Neural progenitor cell (in vitro differentiated cells): ENCODE results near the gene GUCD1. TPM values are rescaled to one million over a fixed set of nuclear protein-coding genes. Genes with fewer than 3 reads are reported as not detected.
A peak's percentile ranks its signal among the peaks of the same experiment; 100 is the strongest.

Experiments
- DNase-seq: peaks from one replicate; pipeline ENCODE4 v3.0.0-alpha.2; 2016; ENCODE audit warnings: low spot score
- H2AFZ ChIP-seq: fragments of 200-600 bp; sonication (generic); replicated peaks from 2 replicates; pipeline ENCODE4 v1.6.1; 2016; ENCODE audit warnings: antibody characterized with exemption
- H3F3A ChIP-seq: fragments of 200-600 bp; sonication (generic); 2 replicates; pipeline ENCODE4 v1.6.1; 2016; ENCODE audit warnings: antibody characterized with exemption, low read depth
- H3K27ac ChIP-seq: fragments of 200-600 bp; sonication (generic); 2 replicates; pipeline ENCODE4 v1.5.1; 2016; ENCODE audit warnings: mild to moderate bottlenecking
- H3K27me3 ChIP-seq: fragments of 200-600 bp; sonication (generic); 2 replicates; pipeline ENCODE4 v1.6.1; 2016; ENCODE audit warnings: mild to moderate bottlenecking, moderate library complexity
- H3K36me3 ChIP-seq: fragments of 200-600 bp; sonication (generic); 2 replicates; pipeline ENCODE4 v1.5.1; 2016
- H3K4me1 ChIP-seq: fragments of 200-600 bp; sonication (generic); 2 replicates; pipeline ENCODE4 v1.6.1; 2016; ENCODE audit warnings: mixed run types
- H3K4me2 ChIP-seq: fragments of 200-600 bp; sonication (generic); 2 replicates; pipeline ENCODE4 v1.6.1; 2016
- H3K4me3 ChIP-seq: fragments of 200-600 bp; sonication (generic); 2 replicates; pipeline ENCODE4 v1.5.1; 2016
- H3K79me2 ChIP-seq: fragments of 200-600 bp; sonication (generic); 2 replicates; pipeline ENCODE4 v1.6.1; 2016; ENCODE audit warnings: low read depth
- H3K9ac ChIP-seq: fragments of 200-600 bp; sonication (generic); 2 replicates; pipeline ENCODE4 v1.6.1; 2016
- H3K9me3 ChIP-seq: fragments of 200-600 bp; sonication (generic); 2 replicates; pipeline ENCODE4 v1.5.1; 2016; ENCODE audit warnings: low read depth
- H4K20me1 ChIP-seq: fragments of 200-600 bp; sonication (generic); 2 replicates; pipeline ENCODE4 v1.6.1; 2016; ENCODE audit warnings: low read depth
- H3K27ac Mint-ChIP-seq: 3 replicates; pipeline ENCODE4 v1.8.0; 2021; ENCODE audit warnings: mixed read lengths
- H3K27me3 Mint-ChIP-seq: 2 replicates; pipeline ENCODE4 v1.8.0; 2022; ENCODE audit warnings: low read depth, mild to moderate bottlenecking, inconsistent platforms, moderate library complexity, mixed read lengths; ENCODE audit not compliant: insufficient read depth
- H3K36me3 Mint-ChIP-seq: 3 replicates; pipeline ENCODE4 v1.8.0; 2021; ENCODE audit warnings: mixed read lengths
- H3K4me1 Mint-ChIP-seq: 3 replicates; pipeline ENCODE4 v1.8.0; 2021; ENCODE audit warnings: mixed read lengths
- H3K4me3 Mint-ChIP-seq: 3 replicates; pipeline ENCODE4 v1.8.0; 2021; ENCODE audit warnings: mild to moderate bottlenecking, moderate library complexity, mixed read lengths
- H3K9me3 Mint-ChIP-seq: 3 replicates; pipeline ENCODE4 v1.8.0; 2020; ENCODE audit warnings: mixed read lengths
- CTCF ChIP-seq: fragments of 200-600 bp; sonication (generic); IDR thresholded peaks from 2 replicates; pipeline ENCODE4 v1.5.1; 2017; ENCODE audit warnings: antibody characterized with exemption, mild to moderate bottlenecking
- EZH2 ChIP-seq: fragments of 200-600 bp; sonication (generic); IDR thresholded peaks from 2 replicates; pipeline ENCODE4 v1.6.1; 2017; ENCODE audit warnings: antibody characterized with exemption, mild to moderate bottlenecking, moderate library complexity
- EZH2phosphoT487 ChIP-seq: fragments of 200-600 bp; sonication (generic); IDR thresholded peaks from 2 replicates; pipeline ENCODE4 v1.6.1; 2017; ENCODE audit warnings: antibody characterized with exemption
- total RNA-seq: library from RNA; depleted of rRNA; stranded (reverse); fragments of >200 nt; gene quantifications from 2 replicates; pipeline ENCODE4 v1.2.3, GENCODE V29; 2015; ENCODE audit warnings: low replicate concordance

The GUCD1 gene
- total RNA-seq, 1 donor from 2014 or later, result 31.0 TPM

- Histone ChIP-seq H3K36me3 (no peaks in the 10 kb centered on the region), H3K27me3 (peaks cover 46% of the 10 kb centered on the region)
Observed at GRCh38 chr22:24503137-24503842, 51.6 kb downstream of the GUCD1 start.

GRCh38 chr22:24502541-24502940, 52.4 kb downstream of the GUCD1 start:
- H3K36me3 Mint-ChIP-seq, result no peaks in the 10 kb centered on the region
- no peak overlapping the region for H3K27ac Mint-ChIP-seq
- H3K9ac ChIP-seq, result no peak overlapping the region
- no peak overlapping the region for H3K4me3 ChIP-seq
- no peaks in the 10 kb centered on the region for H3K36me3 ChIP-seq
- peaks cover 54% of the 10 kb centered on the region for H3K27me3 ChIP-seq
- no peaks in the 10 kb centered on the region for H3K9me3 ChIP-seq
- peaks cover 22% of the 10 kb centered on the region for H3F3A ChIP-seq
- peaks cover 15% of the 10 kb centered on the region for H4K20me1 ChIP-seq
- peaks cover 5% of the 10 kb centered on the region for H3K27me3 Mint-ChIP-seq
- no peak overlapping the region for H3K4me3 Mint-ChIP-seq
- no peak overlapping the region for H3K4me2 ChIP-seq
- peaks cover 26% of the 10 kb centered on the region for H3K4me1 ChIP-seq
- no peak for TF ChIP-seq EZH2phosphoT487
- no peak for TF ChIP-seq CTCF
- no peak for TF ChIP-seq EZH2
- no peak for DNase-seq
- peaks cover 44% of the 10 kb centered on the region for H3K4me1 Mint-ChIP-seq
- no peaks in the 10 kb centered on the region for H3K79me2 ChIP-seq
- no peaks in the 10 kb centered on the region for H3K9me3 Mint-ChIP-seq
- no peak overlapping the region for H3K27ac ChIP-seq
- H2AFZ ChIP-seq, result no peak overlapping the region

More at GRCh38 chr22:24503137-24503842, 51.6 kb downstream of the GUCD1 start:
- no peaks in the 10 kb centered on the region for H3K9me3 Mint-ChIP-seq
- TF ChIP-seq EZH2 (no peak), CTCF (peak; percentile 75)
- Histone ChIP-seq H2AFZ (no peak overlapping the region), H3K4me2 (no peak overlapping the region), H3F3A (peaks cover 27% of the 10 kb centered on the region), H3K9ac (no peak overlapping the region), H3K9me3 (no peaks in the 10 kb centered on the region), H3K27ac (no peak overlapping the region), H3K79me2 (no peaks in the 10 kb centered on the region), H3K4me1 (peaks cover 27% of the 10 kb centered on the region), H4K20me1 (peaks cover 15% of the 10 kb centered on the region), H3K4me3 (no peak overlapping the region)
- H3K27ac Mint-ChIP-seq, result no peak overlapping the region
- H3K27me3 Mint-ChIP-seq, result peaks cover 2% of the 10 kb centered on the region
- H3K36me3 Mint-ChIP-seq, result no peaks in the 10 kb centered on the region
- no peak overlapping the region for H3K4me3 Mint-ChIP-seq
- DNase-seq, result peak; percentile 66
- H3K4me1 Mint-ChIP-seq, result peaks cover 49% of the 10 kb centered on the region

- H3K4me3 ChIP-seq, result no peak overlapping the region
- H3K4me3 Mint-ChIP-seq, result no peak overlapping the region
- peaks cover 15% of the 10 kb centered on the region for H4K20me1 ChIP-seq
- no peak overlapping the region for H3K27ac ChIP-seq
- TF ChIP-seq EZH2 (no peak), CTCF (no peak), EZH2phosphoT487 (no peak)
- H3F3A ChIP-seq, result peaks cover 17% of the 10 kb centered on the region
- H3K9me3 Mint-ChIP-seq, result no peaks in the 10 kb centered on the region
- H3K9ac ChIP-seq, result no peak overlapping the region
- H3K36me3 ChIP-seq, result no peaks in the 10 kb centered on the region
- peaks cover 21% of the 10 kb centered on the region for H3K4me1 ChIP-seq
- H3K79me2 ChIP-seq, result no peaks in the 10 kb centered on the region
- peaks cover 59% of the 10 kb centered on the region for H3K27me3 ChIP-seq
- no peak overlapping the region for H3K4me2 ChIP-seq
- DNase-seq, result no peak
- H3K27ac Mint-ChIP-seq, result no peak overlapping the region
- H3K4me1 Mint-ChIP-seq, result peaks cover 44% of the 10 kb centered on the region
- H3K27me3 Mint-ChIP-seq, result peaks cover 7% of the 10 kb centered on the region
- no peaks in the 10 kb centered on the region for H3K9me3 ChIP-seq
- H2AFZ ChIP-seq, result no peak overlapping the region
- H3K36me3 Mint-ChIP-seq, result no peaks in the 10 kb centered on the region
Observed at GRCh38 chr22:24502034-24502433, 52.9 kb downstream of the GUCD1 start.
